Loucy (cell line): ENCODE results near the gene MTHFSD.

Source experiments
- H2AFZ ChIP-seq: fragments of 200-600 bp; sonication (generic); 2 replicates; pipeline ENCODE4 v1.6.0; 2016; ENCODE audit warnings: antibody characterized with exemption, mild to moderate bottlenecking, low read length, moderate library complexity
- H3F3A ChIP-seq: fragments of 200-600 bp; 2 replicates; pipeline ENCODE4 v1.6.0; 2016; ENCODE audit warnings: antibody characterized with exemption, low read depth, mild to moderate bottlenecking
- H3K27me3 ChIP-seq: fragments of 200-600 bp; sonication (generic); 2 replicates; pipeline ENCODE4 v1.6.1; 2014; ENCODE audit warnings: low read length, mild to moderate bottlenecking; ENCODE audit not compliant: insufficient read depth, poor library complexity, severe bottlenecking
- H3K36me3 ChIP-seq: fragments of 200-600 bp; sonication (generic); 2 replicates; pipeline ENCODE4 v1.6.1; 2016; ENCODE audit warnings: low read length; ENCODE audit not compliant: insufficient read depth
- H3K4me1 ChIP-seq: fragments of 200-600 bp; sonication (generic); 2 replicates; pipeline ENCODE4 v1.5.1; 2014; ENCODE audit warnings: low read length, mild to moderate bottlenecking; ENCODE audit not compliant: insufficient read depth, poor library complexity, severe bottlenecking
- H3K4me2 ChIP-seq: fragments of 200-600 bp; sonication (generic); 2 replicates; pipeline ENCODE4 v1.6.0; 2014; ENCODE audit warnings: antibody characterized with exemption, low read length, low read depth, mild to moderate bottlenecking; ENCODE audit not compliant: poor library complexity, severe bottlenecking
- H3K4me3 ChIP-seq: fragments of 200-600 bp; sonication (generic); 2 replicates; pipeline ENCODE4 v1.5.1; 2014; ENCODE audit warnings: low read length, mild to moderate bottlenecking, mixed read lengths; ENCODE audit not compliant: poor library complexity, severe bottlenecking
- H3K79me2 ChIP-seq: fragments of 200-600 bp; sonication (generic); 2 replicates; pipeline ENCODE4 v1.6.1; 2014; ENCODE audit warnings: low read length; ENCODE audit not compliant: insufficient read depth
- H3K9ac ChIP-seq: fragments of 200-600 bp; sonication (generic); 2 replicates; pipeline ENCODE4 v1.6.0; 2014; ENCODE audit warnings: mild to moderate bottlenecking, low read depth, low read length, moderate library complexity; ENCODE audit not compliant: poor library complexity, severe bottlenecking
- H3K9me2 ChIP-seq: fragments of 200-600 bp; sonication (generic); replicated peaks from 2 replicates; pipeline ENCODE4 v1.6.1; 2016; ENCODE audit warnings: low read depth, low read length, mixed read lengths
- H3K9me3 ChIP-seq: fragments of 200-600 bp; sonication (generic); 2 replicates; pipeline ENCODE4 v1.6.1; 2014; ENCODE audit warnings: mild to moderate bottlenecking, antibody characterized with exemption, low read length, low read depth; ENCODE audit not compliant: insufficient read depth
- H4K20me1 ChIP-seq: fragments of 200-600 bp; sonication (generic); 2 replicates; pipeline ENCODE4 v1.6.0; 2014; ENCODE audit warnings: antibody characterized with exemption, low read length, mild to moderate bottlenecking; ENCODE audit not compliant: insufficient read depth, poor library complexity, severe bottlenecking
- EZH2phosphoT487 ChIP-seq: fragments of 200-600 bp; IDR thresholded peaks from 2 replicates; pipeline ENCODE4 v1.6.1; 2018; ENCODE audit warnings: antibody characterized with exemption, mild to moderate bottlenecking, moderate library complexity, borderline replicate concordance
- TF ChIP-seq, protein P1 (sequence below): fragments of 200-600 bp; sonication (generic); conservative IDR thresholded peaks from 2 replicates; pipeline ENCODE4 v1.5.1; 2014; ENCODE audit warnings: mild to moderate bottlenecking, antibody characterized with exemption, low read length

The MTHFSD gene

DNA sequence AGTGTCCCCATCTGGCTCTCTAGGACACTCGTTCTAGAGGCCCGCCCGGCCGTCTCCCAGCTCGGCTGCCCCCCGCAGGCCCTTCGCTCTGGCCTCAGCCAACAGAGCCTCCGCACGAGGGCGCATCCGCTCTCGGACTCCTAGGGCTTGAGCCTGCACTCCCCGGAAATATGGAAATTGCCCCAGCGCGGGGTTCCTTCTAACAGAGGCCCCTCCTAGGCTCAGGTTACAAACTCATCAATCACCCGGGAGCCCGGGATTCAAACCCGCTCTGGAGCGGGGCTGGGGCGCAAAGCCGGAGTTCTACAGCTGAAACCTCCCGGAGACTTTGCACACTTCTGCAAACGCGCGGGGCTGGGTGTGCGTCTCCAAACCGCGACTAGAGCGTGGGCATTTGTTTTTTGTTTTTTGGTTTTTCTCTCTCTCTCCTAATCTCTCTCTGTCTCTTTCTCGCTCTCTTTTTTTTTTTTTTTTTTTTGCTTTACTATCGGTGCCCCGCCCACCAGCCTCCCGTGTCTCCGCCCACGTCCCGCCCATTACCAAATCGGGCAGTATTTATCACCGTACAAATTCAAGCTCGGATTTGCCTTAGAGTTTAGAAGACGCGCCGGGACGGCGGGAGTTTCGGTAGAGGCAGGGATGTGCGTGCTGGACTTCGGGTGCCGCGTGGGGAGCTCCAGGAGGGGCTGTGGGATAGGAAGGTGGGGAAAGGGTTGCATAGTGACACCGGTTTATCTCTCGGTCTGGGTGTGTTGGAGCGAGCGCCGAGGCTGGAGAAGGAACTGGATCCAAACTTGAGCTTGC is 20.9 kb upstream of the MTHFSD start:
- Histone ChIP-seq H3K27me3 (no peaks in the 10 kb centered on the region), H3K4me2 (no peak overlapping the region), H3K79me2 (no peaks in the 10 kb centered on the region), H3F3A (no peaks in the 10 kb centered on the region), H3K9me3 (no peaks in the 10 kb centered on the region), H2AFZ (no peak overlapping the region), H3K9ac (no peak overlapping the region), H4K20me1 (no peaks in the 10 kb centered on the region), H3K9me2 (no peaks in the 10 kb centered on the region), H3K4me1 (no peaks in the 10 kb centered on the region), H3K36me3 (no peaks in the 10 kb centered on the region), H3K4me3 (no peak overlapping the region)
- no peak for TF ChIP-seq EZH2phosphoT487
- TF ChIP-seq, protein P1, sequence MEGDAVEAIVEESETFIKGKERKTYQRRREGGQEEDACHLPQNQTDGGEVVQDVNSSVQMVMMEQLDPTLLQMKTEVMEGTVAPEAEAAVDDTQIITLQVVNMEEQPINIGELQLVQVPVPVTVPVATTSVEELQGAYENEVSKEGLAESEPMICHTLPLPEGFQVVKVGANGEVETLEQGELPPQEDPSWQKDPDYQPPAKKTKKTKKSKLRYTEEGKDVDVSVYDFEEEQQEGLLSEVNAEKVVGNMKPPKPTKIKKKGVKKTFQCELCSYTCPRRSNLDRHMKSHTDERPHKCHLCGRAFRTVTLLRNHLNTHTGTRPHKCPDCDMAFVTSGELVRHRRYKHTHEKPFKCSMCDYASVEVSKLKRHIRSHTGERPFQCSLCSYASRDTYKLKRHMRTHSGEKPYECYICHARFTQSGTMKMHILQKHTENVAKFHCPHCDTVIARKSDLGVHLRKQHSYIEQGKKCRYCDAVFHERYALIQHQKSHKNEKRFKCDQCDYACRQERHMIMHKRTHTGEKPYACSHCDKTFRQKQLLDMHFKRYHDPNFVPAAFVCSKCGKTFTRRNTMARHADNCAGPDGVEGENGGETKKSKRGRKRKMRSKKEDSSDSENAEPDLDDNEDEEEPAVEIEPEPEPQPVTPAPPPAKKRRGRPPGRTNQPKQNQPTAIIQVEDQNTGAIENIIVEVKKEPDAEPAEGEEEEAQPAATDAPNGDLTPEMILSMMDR: no peak

DNA sequence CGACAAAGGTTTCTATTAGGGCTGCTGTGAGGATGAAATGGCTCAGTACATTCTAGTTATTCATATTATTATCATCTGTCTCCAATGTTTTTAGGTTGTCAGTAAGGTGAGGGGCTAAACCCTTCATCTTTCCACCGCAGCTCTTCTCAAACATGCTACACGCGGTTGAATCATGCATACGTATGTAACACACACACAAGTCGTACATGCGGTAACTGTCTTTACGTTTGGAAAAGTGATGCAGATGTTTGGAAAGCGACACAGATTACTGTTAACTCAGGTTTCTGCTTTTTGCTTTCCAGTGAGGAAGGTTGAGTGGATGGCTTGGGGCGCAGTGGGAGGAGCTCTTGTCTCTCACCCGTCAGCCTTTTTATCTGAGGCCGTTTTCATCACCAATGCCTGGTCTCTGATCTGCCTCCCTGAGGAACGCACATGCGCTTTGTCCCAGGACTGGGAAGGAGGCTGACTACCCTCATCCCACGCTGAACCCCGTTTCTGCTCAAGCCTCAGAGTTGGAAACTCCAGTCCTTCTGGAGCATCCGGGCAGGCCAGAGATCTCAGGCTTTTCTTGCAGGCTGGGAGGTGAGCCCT is 20.2 kb upstream of the MTHFSD start:
- no peaks in the 10 kb centered on the region for H3K79me2 ChIP-seq
- H3F3A ChIP-seq: no peaks in the 10 kb centered on the region
- TF ChIP-seq EZH2phosphoT487: no peak
- TF ChIP-seq, protein P1: no peak
- H2AFZ ChIP-seq: no peak overlapping the region
- H3K4me2 ChIP-seq: no peak overlapping the region
- H3K4me3 ChIP-seq: no peak overlapping the region
- no peaks in the 10 kb centered on the region for H3K36me3 ChIP-seq
- no peaks in the 10 kb centered on the region for H3K9me2 ChIP-seq
- H3K9ac ChIP-seq: no peak overlapping the region
- no peaks in the 10 kb centered on the region for H3K4me1 ChIP-seq
- H4K20me1 ChIP-seq: no peaks in the 10 kb centered on the region
- H3K9me3 ChIP-seq: no peaks in the 10 kb centered on the region
- no peaks in the 10 kb centered on the region for H3K27me3 ChIP-seq

DNA sequence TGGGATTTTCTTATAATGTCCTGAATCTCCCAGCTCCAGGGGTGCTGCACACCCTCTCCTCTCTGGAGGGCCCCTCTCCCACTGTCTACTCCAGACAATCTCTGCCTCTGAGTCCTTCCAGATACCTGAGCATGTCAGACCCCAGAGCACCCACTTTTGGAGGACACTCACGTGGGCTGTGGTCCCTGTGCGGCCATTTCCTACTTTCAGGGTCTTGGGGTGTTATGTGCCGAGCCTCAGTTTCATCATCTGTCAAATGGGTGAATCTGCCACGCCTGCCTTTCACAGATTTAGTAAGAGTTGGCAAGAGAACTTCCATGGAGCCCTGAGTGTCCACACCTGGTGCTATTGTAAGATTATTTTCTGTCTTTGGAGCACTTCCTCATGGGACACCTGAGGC is 19.6 kb upstream of the MTHFSD start:
- H3K27me3 ChIP-seq: no peaks in the 10 kb centered on the region
- no peaks in the 10 kb centered on the region for H3K9me2 ChIP-seq
- no peaks in the 10 kb centered on the region for H3K36me3 ChIP-seq
- no peak overlapping the region for H3K4me3 ChIP-seq
- no peak overlapping the region for H3K9ac ChIP-seq
- no peaks in the 10 kb centered on the region for H3K4me1 ChIP-seq
- H3F3A ChIP-seq: no peaks in the 10 kb centered on the region
- TF ChIP-seq, protein P1: no peak
- TF ChIP-seq EZH2phosphoT487: no peak
- no peak overlapping the region for H2AFZ ChIP-seq
- no peaks in the 10 kb centered on the region for H3K79me2 ChIP-seq
- H3K9me3 ChIP-seq: no peaks in the 10 kb centered on the region
- no peak overlapping the region for H3K4me2 ChIP-seq
- no peaks in the 10 kb centered on the region for H4K20me1 ChIP-seq
